A375 (cell line): ENCODE data around the gene EZR. TPM values are rescaled to one million over a fixed set of nuclear protein-coding genes. Genes with fewer than 3 reads are reported as not detected.

ENCODE experiments used
- small RNA-seq: library from RNA; depleted of rRNA; stranded (forward); fragments of <200 nt; gene quantifications from one replicate; pipeline ENCODE3, GENCODE V24; 2014
- total RNA-seq: library from RNA; depleted of rRNA; stranded (reverse); fragments of >200 nt; shearing (Covaris generic); gene quantifications from 2 replicates; pipeline ENCODE4 v1.2.3, GENCODE V29; 2014; rRNA removed

The EZR gene
- total RNA-seq, result 131 and 139 TPM in 2 replicates

GRCh38 chr6:158819213-158819976, at the start of gene EZR:
Gene EZR (minus strand): TSS chr6:158819368. CDS start chr6:158818093, 1,275 bp downstream.

Small RNA genes within 50 kb of the gene (small RNA-seq; reads per million reads assigned to genes)
- gene MIR3918, result not detected

Other genes with a start within 250 kb of the EZR start
- gene DYNLT1, start 174.6 kb downstream of the EZR start, total RNA-seq, result 35.6 and 46.2 TPM in 2 replicates
- 0.08 and 0.29 TPM in 2 replicates for gene SYTL3, start 169.3 kb downstream of the EZR start, total RNA-seq
- 4.4 and 5.9 TPM in 2 replicates for gene RSPH3, start 180.8 kb upstream of the EZR start, total RNA-seq
- gene TAGAP, start 225.6 kb upstream of the EZR start, total RNA-seq, result 0.08 TPM in 1 of 2 replicates, not detected in the other